K562 (cell line): ENCODE results near the gene NR3C1. TPM values are rescaled to one million over a fixed set of nuclear protein-coding genes. Genes with fewer than 3 reads are reported as not detected.

Experiments
- ATAC-seq: fragments of 200-7000 bp; cut with Tn5 transposase; 3 replicates; pipeline ENCODE4 v1.9.1; 2020; ENCODE audit warnings: moderate library complexity
- BruUV-seq: library from RNA; stranded (reverse); fragments of 400-500 nt; replicated peaks from 2 replicates; lab custom pipeline; 2021; lab: Mats Ljungman, UMichigan
- CTCF ChIA-PET: fragments of 300-600 bp; formaldehyde crosslinking; extraction: SDS; loops from one replicate; lab custom pipeline; 2021; ENCODE audit warnings: low intra/inter-chr PET ratio; lab: Yijun Ruan, JAX
- POLR2A ChIA-PET: fragments of 300-600, 350-650 bp; sonication (Branson Sonifier 250); formaldehyde crosslinking; extraction: SDS; loops from one replicate; lab custom pipeline; 2021; ENCODE audit warnings: antibody characterized with exemption, inconsistent platforms; lab: Yijun Ruan, JAX
- DNase-seq, 4 experiments: peaks; one replicate each; pipeline versions ENCODE4 v3.0.0 to v3.0.0-alpha.2; 2011 to 2018; ENCODE audit warnings: low spot score in 3 of 4, mixed read lengths in 3 of 4; ENCODE audit errors: extremely low read depth in 1 of 4
- FAIRE-seq: peaks from 2 replicates; lab custom pipeline; 2011; peaks lifted over from hg19 to GRCh38; lab: Jason Lieb, UNC
- H2AFZ ChIP-seq: 2 replicates; pipeline ENCODE4 v1.6.0; 2011; ENCODE audit warnings: low read depth, low read length, control low read depth, inconsistent platforms
- H3K27ac ChIP-seq: fragments of 200-600 bp; 3 replicates; pipeline ENCODE4 v1.8.0; 2011; ENCODE audit warnings: low read depth, mild to moderate bottlenecking, control low read depth, inconsistent platforms, low read length, moderate library complexity, mixed read lengths; ENCODE audit errors: extremely low read depth
- H3K27me3 ChIP-seq, 2 experiments: fragments of 300-600 bp in 1 of 2; 2 replicates in 1 of 2; 3 replicates in 1 of 2; pipeline versions ENCODE4 v1.6.0 to v1.8.0; 2011; ENCODE audit warnings: inconsistent platforms in 2 of 2, low read length in 2 of 2, mild to moderate bottlenecking in 1 of 2, mixed read lengths in 1 of 2, moderate library complexity in 1 of 2; ENCODE audit not compliant: control insufficient read depth in 2 of 2, insufficient read depth in 2 of 2
- H3K36me3 ChIP-seq: fragments of 300-600 bp; 3 replicates; pipeline ENCODE4 v1.8.0; 2011; ENCODE audit warnings: mild to moderate bottlenecking, low read length, inconsistent platforms; ENCODE audit not compliant: control insufficient read depth, insufficient read depth
- H3K4me1 ChIP-seq, 2 experiments: fragments of 200-600 bp in 1 of 2; replicated peaks in 1 of 2; 2 replicates in 1 of 2; 3 replicates in 1 of 2; pipeline versions ENCODE4 v1.5.1 to v1.8.0; 2011; ENCODE audit warnings: inconsistent platforms in 2 of 2, low read length in 2 of 2, mild to moderate bottlenecking in 1 of 2, mixed read lengths in 1 of 2, moderate library complexity in 1 of 2; ENCODE audit not compliant: control insufficient read depth in 2 of 2, insufficient read depth in 2 of 2
- H3K4me2 ChIP-seq: 2 replicates; pipeline ENCODE4 v1.6.1; 2011; ENCODE audit warnings: low read length, control low read depth, inconsistent platforms, mixed read lengths; ENCODE audit not compliant: insufficient read depth
- H3K4me3 ChIP-seq: fragments of 200-600 bp; sonication (generic), shearing (Covaris generic); 2 replicates; pipeline ENCODE4 v1.5.1; 2016; ENCODE audit warnings: control low read depth, inconsistent platforms
- H3K79me2 ChIP-seq: fragments of 200-600 bp; 3 replicates; pipeline ENCODE4 v1.8.0; 2011; ENCODE audit warnings: low read length, inconsistent platforms; ENCODE audit not compliant: control insufficient read depth, insufficient read depth
- H3K9ac ChIP-seq, 2 experiments: 2 replicates each; pipeline versions ENCODE4 v1.6.0 to v1.6.1; 2011; ENCODE audit warnings: low read depth in 2 of 2, low read length in 2 of 2, control low read depth in 1 of 2, inconsistent platforms in 1 of 2, mild to moderate bottlenecking in 1 of 2, mixed read lengths in 1 of 2; ENCODE audit not compliant: insufficient read depth in 1 of 2
- H3K9me1 ChIP-seq: one replicate; pipeline ENCODE4 v1.6.0; 2011; ENCODE audit warnings: inconsistent platforms, mild to moderate bottlenecking, low read length, moderate library complexity; ENCODE audit not compliant: control insufficient read depth, insufficient read depth
- H3K9me3 ChIP-seq: replicated peaks from 2 replicates; pipeline ENCODE4 v1.5.1; 2011; ENCODE audit warnings: low read depth, low read length, inconsistent platforms; ENCODE audit not compliant: control insufficient read depth, insufficient read depth
- H4K20me1 ChIP-seq: replicated peaks from 2 replicates; pipeline ENCODE4 v1.6.1; 2011; ENCODE audit warnings: low read length, inconsistent platforms, mixed read lengths; ENCODE audit not compliant: control insufficient read depth, insufficient read depth
- CAMTA2 ChIP-seq: fragments of 250-450 bp; sonication (Bioruptor Pico); conservative IDR thresholded peaks from 2 replicates; pipeline ENCODE4 v1.5.1; 2022
- CBX8 ChIP-seq: fragments of 200-600 bp; sonication (generic); IDR thresholded peaks from 2 replicates; pipeline ENCODE4 v1.6.1; 2012; ENCODE audit warnings: borderline replicate concordance, mixed run types, low read depth, mild to moderate bottlenecking, moderate library complexity, mixed read lengths, low read length, control low read depth, inconsistent platforms; ENCODE audit not compliant: poor library complexity, severe bottlenecking; ENCODE audit errors: extremely low read depth
- CCNT2 ChIP-seq: IDR thresholded peaks from 2 replicates; pipeline ENCODE4 v1.6.1; 2011; ENCODE audit warnings: borderline replicate concordance, low read depth, mild to moderate bottlenecking, moderate library complexity, mixed read lengths, low read length; ENCODE audit not compliant: insufficient read length; ENCODE audit errors: extremely low read depth
- GTF2E2 ChIP-seq: fragments of 200-800 bp; sonication (Bioruptor generic); IDR thresholded peaks from 2 replicates; pipeline ENCODE4 v1.6.1; 2016; ENCODE audit warnings: missing genetic modification characterization, missing compliant biosample characterization
- HLTF ChIP-seq: fragments of 450-650 bp; IDR thresholded peaks from 2 replicates; pipeline ENCODE4 v1.6.1; 2016
- POLR2AphosphoS5 ChIP-seq: IDR thresholded peaks from 2 replicates; pipeline ENCODE4 v1.6.1; 2011; ENCODE audit warnings: mild to moderate bottlenecking, low read depth, low read length, moderate library complexity; ENCODE audit not compliant: control insufficient read depth, insufficient read depth
- SMAD1 ChIP-seq: fragments of 150-350 bp; IDR thresholded peaks from 2 replicates; pipeline ENCODE4 v1.6.1; 2014; ENCODE audit warnings: low read length, low read depth; ENCODE audit not compliant: partially characterized antibody
- SNRNP70 ChIP-seq: fragments of 200-400 bp; formaldehyde crosslinking; optimal IDR thresholded peaks from 2 replicates; pipeline ENCODE3; 2017; ENCODE audit warnings: low read depth, low read length
- SRSF1 ChIP-seq: fragments of 200-400 bp; formaldehyde crosslinking; IDR thresholded peaks from 2 replicates; pipeline ENCODE4 v1.6.1; 2017; ENCODE audit warnings: mild to moderate bottlenecking, low read depth, low read length, moderate library complexity
- ZBTB7A ChIP-seq: IDR thresholded peaks from 2 replicates; pipeline ENCODE4 v1.6.1; 2011; ENCODE audit warnings: low read depth, mild to moderate bottlenecking, low read length, moderate library complexity, borderline replicate concordance; ENCODE audit not compliant: control insufficient read depth
- ZFX ChIP-seq: sonication (generic); formaldehyde crosslinking; IDR thresholded peaks from 2 replicates; pipeline ENCODE4 v1.8.0; 2022; ENCODE audit warnings: mild to moderate bottlenecking, missing genetic modification reagents, moderate library complexity
- ZKSCAN1 ChIP-seq: fragments of 150-350 bp; IDR thresholded peaks from 2 replicates; pipeline ENCODE4 v1.6.1; 2016; ENCODE audit warnings: low read depth, low read length
- ZNF551 ChIP-seq: fragments of 250-450 bp; sonication (Bioruptor Pico); IDR thresholded peaks from 2 replicates; pipeline ENCODE4 v1.5.0; 2021; ENCODE audit warnings: mild to moderate bottlenecking, moderate library complexity
- WGBS: fragments of 100-300 bp; shearing (Covaris generic); methylation state at CpG from one replicate; pipeline ENCODE4 v1.1.6; 2016; ENCODE audit warnings: low coverage, mixed read lengths; ENCODE audit not compliant: insufficient coverage; ENCODE audit errors: missing lambda C conversion rate; 5-methylcytosine and 5-hydroxymethylcytosine counted together
- in situ Hi-C: fragments of 300-500 bp; cut with MboI; formaldehyde crosslinking; loops from 4 replicates; pipeline ENCODE4 v1.15.0; 2018; ENCODE audit warnings: inconsistent platforms, mixed read lengths
- intact Hi-C: fragments of 100-400 bp; cut with micrococcal nuclease; formaldehyde crosslinking; loops from 2 replicates; pipeline ENCODE4 v1.14.2; 2022
- polyA plus RNA-seq, 8 experiments: library from polyadenylated mRNA; depleted of rRNA in 4 of 8; stranded (reverse) in 5 of 8; unstranded in 3 of 8; fragments of >200 nt; fragmentation: Nextera tagmentation in 2 of 8; fragmentation: Illumina TruSeq in 1 of 8; extraction: Ambion mirVana in 2 of 8; extraction: Trizol in 1 of 8; gene quantifications; 2 replicates each; pipeline versions ENCODE4 v1.2.1 to v1.2.3, GENCODE V29; 2011 to 2014; ENCODE audit warnings: inconsistent platforms in 1 of 8, missing spikeins in 1 of 8
- total RNA-seq, 7 experiments: library from RNA; depleted of rRNA in 6 of 7; stranded (reverse); fragments of >200 nt in 6 of 7; fragmentation: Illumina TruSeq in 2 of 7; extraction: Trizol in 2 of 7; gene quantifications; 2 replicates each; pipeline versions ENCODE4 v1.2.1 to v1.2.3, GENCODE V29; 2011 to 2021; ENCODE audit warnings: low replicate concordance in 1 of 7
- TF ChIP-seq, protein P1 (sequence below), 2 experiments: fragments of 450-650 bp; IDR thresholded peaks; 2 replicates each; pipeline ENCODE4 v1.6.1; 2016
- TF ChIP-seq, protein P2 (sequence below): sonication (generic); formaldehyde crosslinking; IDR thresholded peaks from 2 replicates; pipeline ENCODE4 v1.8.0; 2023; ENCODE audit warnings: missing genetic modification reagents, mild to moderate bottlenecking, borderline replicate concordance

The NR3C1 gene
- total and polyA plus RNA-seq, 9 of the 15 experiments (the other 6 are each of a cell fraction or from before 2014, with no cell fraction given), result 8.2 to 36.0 (median 15.0) TPM

DNA sequence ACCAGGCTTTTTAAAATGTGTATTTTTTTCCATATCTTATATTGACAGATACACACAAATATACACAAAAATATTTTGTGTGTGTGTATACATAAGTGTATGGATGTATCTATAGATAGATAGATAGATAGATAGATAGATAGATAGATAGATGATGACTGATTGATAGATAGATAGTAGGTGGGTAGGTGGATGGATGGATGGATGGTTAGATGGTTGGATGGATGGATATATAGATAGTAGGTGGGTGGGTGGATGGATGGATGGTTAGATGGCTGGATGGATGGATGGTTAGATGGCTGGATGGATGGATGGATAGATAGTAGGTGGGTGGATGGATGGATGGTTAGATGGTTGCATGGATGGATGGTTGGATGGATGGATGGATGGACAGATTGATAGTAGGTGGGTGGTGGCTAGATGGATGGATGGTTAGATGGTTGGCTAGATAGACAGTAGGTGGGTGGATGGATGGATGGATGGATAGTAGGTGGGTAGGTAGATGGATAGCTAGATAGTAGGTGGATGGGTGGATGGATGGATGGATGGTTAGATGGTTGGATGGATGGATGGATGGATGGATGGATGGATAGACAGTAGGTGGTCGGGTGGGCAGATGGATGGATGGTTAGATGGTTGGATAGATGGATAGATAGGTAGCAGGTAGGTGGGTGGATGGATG, 156.2 kb downstream of the NR3C1 start:
- intact Hi-C loops, result no loop called here
- Histone ChIP-seq H3K4me2 (no peak overlapping the region), H3K4me1 (peaks cover 41 to 70% of the 10 kb centered on the region in 2 experiments), H3K27me3 (no peaks in the 10 kb centered on the region), H3K9me3 (peaks cover 7% of the 10 kb centered on the region), H3K9ac (no peak overlapping the region), H2AFZ (no peak overlapping the region), H3K79me2 (no peaks in the 10 kb centered on the region), H3K36me3 (no peaks in the 10 kb centered on the region), H4K20me1 (no peaks in the 10 kb centered on the region), H3K4me3 (no peak overlapping the region), H3K9me1 (no peaks in the 10 kb centered on the region), H3K27ac (no peak overlapping the region)
- POLR2A ChIA-PET, result no interaction called here
- FAIRE-seq, result no peak
- 40% methylated on average over 1 of the region's 1 CpG for WGBS
- no peak for ATAC-seq
- BruUV-seq, result no TSS peak
- CTCF ChIA-PET, result no interaction called here
- DNase-seq, result no peak
- in situ Hi-C loops, result no loop called here
- TF ChIP-seq SRSF1, result no peak
- no peak; the same call in 1 of the 2 replicates for TF ChIP-seq HLTF
- no peak for TF ChIP-seq POLR2AphosphoS5
- TF ChIP-seq CAMTA2, result no peak
- no peak for TF ChIP-seq CCNT2
- TF ChIP-seq GTF2E2 (tag), result no peak
- TF ChIP-seq ZFX (CRISPR knock-in tag), result no peak
- no peak for TF ChIP-seq CBX8
- TF ChIP-seq, protein P1, sequence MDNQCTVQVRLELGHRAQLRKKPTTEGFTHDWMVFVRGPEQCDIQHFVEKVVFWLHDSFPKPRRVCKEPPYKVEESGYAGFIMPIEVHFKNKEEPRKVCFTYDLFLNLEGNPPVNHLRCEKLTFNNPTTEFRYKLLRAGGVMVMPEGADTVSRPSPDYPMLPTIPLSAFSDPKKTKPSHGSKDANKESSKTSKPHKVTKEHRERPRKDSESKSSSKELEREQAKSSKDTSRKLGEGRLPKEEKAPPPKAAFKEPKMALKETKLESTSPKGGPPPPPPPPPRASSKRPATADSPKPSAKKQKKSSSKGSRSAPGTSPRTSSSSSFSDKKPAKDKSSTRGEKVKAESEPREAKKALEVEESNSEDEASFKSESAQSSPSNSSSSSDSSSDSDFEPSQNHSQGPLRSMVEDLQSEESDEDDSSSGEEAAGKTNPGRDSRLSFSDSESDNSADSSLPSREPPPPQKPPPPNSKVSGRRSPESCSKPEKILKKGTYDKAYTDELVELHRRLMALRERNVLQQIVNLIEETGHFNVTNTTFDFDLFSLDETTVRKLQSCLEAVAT (IDR thresholded peaks at IDR 0.05), result 0 out of 4 replicates have a peak, but pooled peaks of 1 of the 2 experiments have one; percentile 49
- TF ChIP-seq ZKSCAN1, result no peak
- TF ChIP-seq ZNF551 (CRISPR knock-in tag), result no peak
- no peak for TF ChIP-seq SNRNP70
- no peak for TF ChIP-seq SMAD1
- TF ChIP-seq, protein P2, sequence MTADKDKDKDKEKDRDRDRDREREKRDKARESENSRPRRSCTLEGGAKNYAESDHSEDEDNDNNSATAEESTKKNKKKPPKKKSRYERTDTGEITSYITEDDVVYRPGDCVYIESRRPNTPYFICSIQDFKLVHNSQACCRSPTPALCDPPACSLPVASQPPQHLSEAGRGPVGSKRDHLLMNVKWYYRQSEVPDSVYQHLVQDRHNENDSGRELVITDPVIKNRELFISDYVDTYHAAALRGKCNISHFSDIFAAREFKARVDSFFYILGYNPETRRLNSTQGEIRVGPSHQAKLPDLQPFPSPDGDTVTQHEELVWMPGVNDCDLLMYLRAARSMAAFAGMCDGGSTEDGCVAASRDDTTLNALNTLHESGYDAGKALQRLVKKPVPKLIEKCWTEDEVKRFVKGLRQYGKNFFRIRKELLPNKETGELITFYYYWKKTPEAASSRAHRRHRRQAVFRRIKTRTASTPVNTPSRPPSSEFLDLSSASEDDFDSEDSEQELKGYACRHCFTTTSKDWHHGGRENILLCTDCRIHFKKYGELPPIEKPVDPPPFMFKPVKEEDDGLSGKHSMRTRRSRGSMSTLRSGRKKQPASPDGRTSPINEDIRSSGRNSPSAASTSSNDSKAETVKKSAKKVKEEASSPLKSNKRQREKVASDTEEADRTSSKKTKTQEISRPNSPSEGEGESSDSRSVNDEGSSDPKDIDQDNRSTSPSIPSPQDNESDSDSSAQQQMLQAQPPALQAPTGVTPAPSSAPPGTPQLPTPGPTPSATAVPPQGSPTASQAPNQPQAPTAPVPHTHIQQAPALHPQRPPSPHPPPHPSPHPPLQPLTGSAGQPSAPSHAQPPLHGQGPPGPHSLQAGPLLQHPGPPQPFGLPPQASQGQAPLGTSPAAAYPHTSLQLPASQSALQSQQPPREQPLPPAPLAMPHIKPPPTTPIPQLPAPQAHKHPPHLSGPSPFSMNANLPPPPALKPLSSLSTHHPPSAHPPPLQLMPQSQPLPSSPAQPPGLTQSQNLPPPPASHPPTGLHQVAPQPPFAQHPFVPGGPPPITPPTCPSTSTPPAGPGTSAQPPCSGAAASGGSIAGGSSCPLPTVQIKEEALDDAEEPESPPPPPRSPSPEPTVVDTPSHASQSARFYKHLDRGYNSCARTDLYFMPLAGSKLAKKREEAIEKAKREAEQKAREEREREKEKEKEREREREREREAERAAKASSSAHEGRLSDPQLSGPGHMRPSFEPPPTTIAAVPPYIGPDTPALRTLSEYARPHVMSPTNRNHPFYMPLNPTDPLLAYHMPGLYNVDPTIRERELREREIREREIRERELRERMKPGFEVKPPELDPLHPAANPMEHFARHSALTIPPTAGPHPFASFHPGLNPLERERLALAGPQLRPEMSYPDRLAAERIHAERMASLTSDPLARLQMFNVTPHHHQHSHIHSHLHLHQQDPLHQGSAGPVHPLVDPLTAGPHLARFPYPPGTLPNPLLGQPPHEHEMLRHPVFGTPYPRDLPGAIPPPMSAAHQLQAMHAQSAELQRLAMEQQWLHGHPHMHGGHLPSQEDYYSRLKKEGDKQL, result no peak
- no peak for TF ChIP-seq ZBTB7A
